ENCODE results near the gene ZNF524.

Gene ZNF524

DNA sequence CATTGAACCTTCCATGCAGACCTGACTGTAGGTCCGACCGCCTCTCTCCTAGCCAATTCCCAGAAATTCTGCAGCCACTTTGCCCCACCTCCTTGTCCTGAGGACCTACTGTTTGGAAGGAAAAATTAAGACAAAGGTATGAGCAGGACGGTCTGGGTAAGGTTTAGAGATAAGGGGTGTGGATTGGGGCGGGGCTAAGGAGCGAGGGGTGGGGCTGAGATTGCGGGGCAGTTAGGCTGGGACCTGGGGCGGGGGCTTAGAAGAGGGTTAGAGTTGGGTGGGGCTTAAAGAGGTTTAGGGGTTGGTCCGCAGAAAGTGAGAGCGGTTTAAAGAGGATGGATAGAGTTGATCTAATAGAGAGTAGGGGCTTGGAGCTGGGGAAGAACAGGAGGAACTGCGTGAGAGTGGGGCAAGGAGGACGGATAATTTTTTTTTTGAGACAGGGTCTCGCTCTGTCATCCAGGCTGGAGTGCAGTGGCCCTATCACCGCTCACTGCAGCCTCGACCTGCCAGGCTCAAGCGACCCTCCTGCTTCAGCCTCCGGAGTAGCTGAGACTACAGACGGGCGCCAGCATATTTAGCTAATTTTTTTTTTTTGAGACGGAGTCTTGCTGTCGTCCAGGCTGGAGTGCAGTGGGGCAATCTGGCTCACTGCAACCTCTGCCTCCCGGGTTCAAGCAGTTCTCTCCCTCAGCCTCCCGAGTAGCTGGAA is 3.6 kb downstream of the ZNF524 start:
- DNase-seq = no peak

- DNase-seq = peak; percentile 99
Measured at GRCh38 chr19:55605207-55605636, 5.1 kb downstream of the ZNF524 start.

DNA sequence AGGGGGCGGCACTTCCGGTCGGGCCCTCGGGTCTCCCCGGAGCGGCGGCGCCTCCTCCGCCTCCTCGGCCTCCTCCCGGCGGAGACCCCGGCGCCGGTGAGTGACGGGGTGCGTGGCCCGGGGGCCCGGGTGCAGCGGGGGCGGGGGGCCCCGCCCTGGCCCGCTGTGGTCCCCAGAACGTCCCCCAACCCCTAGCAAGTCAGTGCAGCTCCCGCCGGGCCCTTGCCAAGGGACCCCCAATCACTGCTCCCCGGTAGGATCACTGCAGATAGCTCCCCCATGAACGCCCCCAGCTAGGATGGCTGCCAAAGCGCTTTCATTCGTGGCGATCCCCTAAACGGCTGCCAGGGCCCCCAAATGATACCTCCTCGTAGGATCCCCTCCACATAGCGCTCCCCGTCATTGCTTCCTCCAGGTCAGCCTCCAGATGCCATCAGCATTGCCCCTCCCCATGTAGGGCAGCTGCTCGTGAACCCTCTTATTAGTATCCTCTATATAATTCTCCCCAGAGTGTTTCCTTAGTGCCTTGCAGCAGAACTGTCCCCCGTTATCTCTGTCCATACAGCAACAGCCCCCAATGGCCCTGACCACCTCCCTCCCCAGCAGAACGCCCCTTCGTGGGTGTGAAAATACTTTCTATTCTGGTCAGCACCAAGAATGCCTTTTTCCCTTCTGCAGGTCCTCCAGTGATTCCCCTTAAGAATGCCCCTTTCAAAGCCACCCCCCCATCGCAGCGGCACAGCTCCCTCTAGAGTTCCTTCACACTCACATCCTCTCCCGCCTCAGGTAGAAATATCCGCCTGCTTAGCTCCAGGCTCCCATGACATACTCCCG is 5.8 kb downstream of the ZNF524 start, which contains the start of gene ZNF865:
ZNF865 (plus strand) TSS at position 11 of the 834 bp plus-strand sequence. CDS start 7,972 bp downstream, outside the sequence.
- peak; percentile 71 for DNase-seq

DNA sequence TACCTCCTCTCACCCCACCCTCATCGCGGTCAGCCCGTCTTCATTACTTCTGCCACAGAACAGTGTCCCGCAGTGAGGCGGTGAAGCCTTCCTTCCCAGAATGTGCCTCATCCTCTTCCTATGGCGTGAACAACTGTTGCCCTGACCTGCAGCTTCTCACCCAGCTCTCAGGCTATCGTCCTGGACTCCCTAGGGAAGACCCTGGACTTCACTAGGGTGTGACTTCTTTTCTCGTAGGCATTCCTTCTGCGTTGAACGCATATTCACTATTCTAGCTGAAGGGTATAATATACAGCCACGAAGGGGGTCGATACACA is 6.3 kb downstream of the ZNF524 start:
- DNase-seq = no peak

GRCh38 chr19:55606817-55607216 is 6.7 kb downstream of the ZNF524 start:
- no peak for DNase-seq

DNA sequence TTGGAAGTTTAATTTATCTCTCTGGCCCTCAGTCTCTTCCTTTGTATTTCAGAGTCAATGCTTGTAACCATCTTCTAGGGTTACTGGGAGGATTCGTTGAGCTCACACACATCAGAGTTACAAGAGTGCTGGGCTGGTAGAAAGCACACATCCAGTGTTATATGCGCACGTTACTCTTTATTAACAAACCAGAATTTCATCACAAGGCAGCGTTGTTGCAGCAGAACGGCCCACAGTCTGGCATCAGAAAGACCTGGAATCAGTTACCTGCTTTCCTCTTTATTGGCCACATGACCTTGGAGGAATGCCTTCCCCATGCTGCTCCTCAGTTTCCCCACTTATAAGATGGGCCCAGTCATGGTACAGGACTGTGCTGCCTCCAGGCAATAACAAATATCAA is 9.2 kb downstream of the ZNF524 start:
- no peak for DNase-seq

- no peak for DNase-seq
Measured at GRCh38 chr19:55611300-55611982, 11.4 kb downstream of the ZNF524 start.

- DNase-seq = no peak
Measured at GRCh38 chr19:55611983-55612645, 12.0 kb downstream of the ZNF524 start.

DNA sequence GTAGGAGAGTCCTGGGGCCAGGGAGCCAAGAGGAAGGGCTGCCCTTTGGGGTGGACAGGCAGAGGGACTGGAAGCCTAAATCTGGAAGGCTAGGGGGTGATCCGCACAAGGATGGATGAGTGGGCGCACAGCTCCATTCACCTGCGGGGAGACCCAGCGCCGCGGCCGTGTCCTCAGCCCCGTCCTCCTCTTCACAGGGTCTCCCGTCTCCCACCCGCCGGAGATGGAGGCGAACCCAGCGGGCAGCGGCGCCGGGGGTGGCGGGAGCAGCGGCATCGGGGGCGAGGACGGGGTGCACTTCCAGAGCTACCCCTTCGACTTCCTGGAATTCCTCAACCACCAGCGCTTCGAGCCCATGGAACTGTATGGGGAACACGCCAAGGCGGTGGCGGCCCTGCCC is 13.3 kb downstream of the ZNF524 start:
- DNase-seq = no peak

DNA sequence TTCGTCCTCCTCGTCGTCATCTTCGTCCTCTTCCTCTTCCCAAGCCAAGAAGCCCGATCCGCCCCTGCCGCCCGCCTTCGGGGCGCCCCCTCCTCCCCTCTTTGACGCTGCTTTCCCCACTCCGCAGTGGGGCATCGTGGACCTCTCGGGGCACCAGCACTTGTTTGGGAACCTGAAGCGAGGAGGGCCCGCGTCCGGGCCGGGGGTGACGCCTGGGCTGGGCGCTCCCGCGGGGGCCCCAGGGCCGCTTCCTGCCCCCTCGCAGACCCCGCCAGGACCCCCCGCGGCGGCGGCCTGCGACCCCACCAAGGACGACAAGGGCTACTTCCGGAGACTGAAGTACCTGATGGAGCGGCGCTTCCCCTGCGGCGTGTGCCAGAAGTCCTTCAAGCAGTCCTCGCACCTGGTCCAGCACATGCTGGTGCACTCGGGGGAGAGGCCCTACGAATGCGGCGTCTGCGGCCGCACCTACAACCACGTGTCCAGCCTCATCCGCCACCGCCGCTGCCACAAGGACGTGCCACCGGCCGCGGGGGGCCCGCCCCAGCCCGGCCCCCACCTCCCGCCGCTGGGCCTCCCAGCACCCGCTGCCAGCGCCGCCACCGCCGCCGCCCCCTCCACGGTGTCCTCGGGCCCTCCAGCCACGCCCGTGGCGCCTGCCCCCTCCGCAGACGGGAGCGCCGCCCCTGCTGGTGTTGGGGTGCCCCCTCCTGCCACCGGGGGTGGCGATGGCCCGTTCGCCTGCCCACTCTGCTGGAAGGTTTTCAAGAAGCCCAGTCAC is 14.0 kb downstream of the ZNF524 start:
- no peak for DNase-seq

DNA sequence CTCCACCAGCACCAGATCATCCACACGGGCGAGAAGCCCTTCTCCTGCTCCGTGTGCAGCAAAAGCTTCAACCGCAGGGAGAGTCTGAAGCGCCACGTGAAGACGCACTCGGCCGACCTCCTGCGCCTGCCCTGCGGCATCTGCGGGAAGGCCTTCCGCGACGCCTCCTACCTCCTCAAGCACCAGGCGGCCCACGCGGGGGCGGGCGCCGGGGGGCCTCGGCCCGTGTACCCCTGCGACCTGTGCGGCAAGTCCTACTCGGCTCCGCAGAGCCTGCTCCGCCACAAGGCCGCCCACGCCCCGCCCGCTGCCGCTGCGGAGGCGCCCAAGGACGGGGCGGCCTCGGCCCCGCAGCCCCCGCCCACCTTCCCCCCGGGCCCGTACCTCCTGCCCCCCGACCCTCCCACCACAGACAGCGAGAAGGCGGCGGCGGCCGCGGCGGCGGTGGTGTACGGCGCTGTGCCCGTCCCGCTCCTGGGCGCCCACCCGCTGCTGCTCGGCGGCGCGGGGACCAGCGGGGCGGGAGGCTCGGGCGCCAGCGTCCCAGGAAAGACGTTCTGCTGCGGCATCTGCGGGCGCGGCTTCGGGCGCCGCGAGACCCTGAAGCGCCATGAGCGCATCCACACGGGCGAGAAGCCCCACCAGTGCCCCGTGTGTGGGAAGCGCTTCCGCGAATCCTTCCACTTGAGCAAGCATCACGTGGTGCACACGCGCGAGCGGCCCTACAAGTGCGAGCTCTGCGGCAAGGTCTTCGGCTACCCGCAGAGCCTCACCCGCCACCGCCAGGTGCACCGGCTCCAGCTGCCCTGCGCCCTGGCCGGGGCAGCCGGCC is 14.8 kb downstream of the ZNF524 start:
- DNase-seq = no peak

GRCh38 chr19:55615543-55616394 is 15.7 kb downstream of the ZNF524 start:
- DNase-seq = no peak

DNA sequence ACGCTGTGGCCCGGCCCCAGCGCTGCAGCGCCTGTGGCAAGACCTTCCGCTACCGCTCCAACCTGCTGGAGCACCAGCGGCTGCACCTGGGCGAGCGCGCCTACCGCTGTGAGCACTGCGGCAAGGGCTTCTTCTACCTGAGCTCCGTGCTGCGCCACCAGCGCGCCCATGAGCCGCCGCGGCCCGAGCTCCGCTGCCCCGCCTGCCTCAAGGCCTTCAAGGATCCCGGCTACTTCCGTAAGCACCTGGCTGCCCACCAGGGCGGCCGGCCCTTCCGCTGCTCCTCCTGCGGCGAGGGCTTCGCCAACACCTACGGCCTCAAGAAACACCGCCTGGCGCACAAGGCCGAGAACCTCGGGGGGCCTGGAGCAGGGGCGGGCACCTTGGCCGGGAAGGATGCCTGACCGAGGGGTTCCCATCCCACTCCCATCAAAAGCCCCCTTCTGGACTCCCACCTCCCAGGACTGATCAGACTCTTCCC is 16.3 kb downstream of the ZNF524 start:
- no peak for DNase-seq

GRCh38 chr19:55617426-55617825 is 17.3 kb downstream of the ZNF524 start:
- no peak for DNase-seq

DNA sequence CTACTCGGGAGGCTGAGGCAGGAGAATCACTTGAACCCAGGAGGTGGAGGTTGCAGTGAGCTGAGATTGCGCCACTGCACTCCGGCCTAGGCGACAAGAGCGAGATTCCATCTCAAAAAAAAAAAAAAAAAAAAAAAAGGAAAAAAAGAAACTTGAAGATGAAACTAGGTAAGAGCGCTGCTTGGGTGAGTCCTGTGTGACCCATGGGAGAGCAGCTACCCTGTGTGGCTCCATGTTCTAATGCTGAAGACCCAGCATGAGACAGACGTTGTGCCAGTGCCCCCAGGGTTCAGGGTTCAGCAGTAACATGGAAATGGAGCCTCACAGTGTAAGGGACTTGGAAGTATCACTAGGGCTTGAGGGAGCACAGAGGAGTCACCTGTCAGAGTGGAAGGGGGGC is 18.3 kb downstream of the ZNF524 start:
- DNase-seq = no peak

GRCh38 chr19:55619286-55619685 is 19.2 kb downstream of the ZNF524 start:
- no peak for DNase-seq

DNA sequence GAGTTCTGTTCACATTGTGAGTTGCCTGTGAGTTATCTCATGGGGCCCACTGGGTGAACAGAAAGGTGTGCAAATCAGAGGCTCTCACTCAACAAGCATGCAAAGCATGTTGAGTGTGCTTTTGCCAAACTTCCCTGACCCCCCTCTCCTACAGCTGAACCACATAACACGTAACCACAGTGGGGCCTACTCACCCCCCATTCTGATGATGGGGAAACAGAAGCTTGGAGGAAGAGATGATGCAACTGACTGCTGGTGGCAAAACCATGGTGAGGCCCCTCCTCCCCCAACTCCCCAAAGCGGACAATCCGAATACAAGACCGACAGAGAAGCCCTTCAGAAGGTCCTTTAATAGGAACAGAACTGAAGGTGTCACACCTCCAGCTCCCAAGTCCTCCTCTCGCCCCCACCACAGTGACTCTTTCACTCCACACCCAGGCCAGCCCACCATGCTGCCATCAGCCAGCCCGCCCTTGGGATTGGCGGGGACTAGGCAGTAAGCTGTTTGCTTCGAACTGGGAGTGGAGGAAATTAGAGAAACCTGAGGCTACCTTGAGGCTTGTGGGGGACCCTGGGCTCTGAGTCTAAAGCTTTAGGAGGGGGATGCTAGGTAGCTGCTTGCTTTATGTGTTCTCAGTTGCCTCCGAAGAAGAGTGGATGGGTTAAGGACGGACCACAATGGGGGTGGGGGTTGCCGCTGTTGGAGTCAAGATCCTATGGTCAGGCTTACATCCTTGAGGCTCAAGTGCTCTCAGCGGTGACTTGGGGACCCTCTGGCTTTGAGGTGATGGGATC is 20.5 kb downstream of the ZNF524 start:
- no peak for DNase-seq

DNA sequence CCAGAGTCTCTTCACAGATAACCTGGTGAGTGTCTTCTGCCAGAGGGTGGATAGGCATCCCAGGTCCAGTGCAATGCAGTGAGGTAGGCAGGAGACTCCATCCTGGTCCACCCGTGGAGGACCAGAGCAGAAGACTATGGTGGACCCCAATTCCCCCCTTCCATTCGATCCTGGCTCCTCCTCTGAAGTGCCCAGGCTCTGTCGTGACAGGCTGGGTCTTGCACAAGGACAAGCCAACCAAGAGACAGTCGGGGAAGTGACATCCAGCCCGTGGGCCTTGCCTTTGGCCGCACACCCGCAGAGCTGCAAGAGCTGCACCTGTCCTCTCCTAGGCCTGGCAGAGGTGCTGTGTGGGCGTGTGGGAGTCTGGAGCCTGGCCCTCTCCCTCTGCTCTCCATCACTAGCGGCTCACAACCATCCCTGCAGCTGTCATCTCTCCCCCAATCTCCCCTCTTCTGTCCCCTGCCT is 21.2 kb downstream of the ZNF524 start:
- DNase-seq = no peak

DNA sequence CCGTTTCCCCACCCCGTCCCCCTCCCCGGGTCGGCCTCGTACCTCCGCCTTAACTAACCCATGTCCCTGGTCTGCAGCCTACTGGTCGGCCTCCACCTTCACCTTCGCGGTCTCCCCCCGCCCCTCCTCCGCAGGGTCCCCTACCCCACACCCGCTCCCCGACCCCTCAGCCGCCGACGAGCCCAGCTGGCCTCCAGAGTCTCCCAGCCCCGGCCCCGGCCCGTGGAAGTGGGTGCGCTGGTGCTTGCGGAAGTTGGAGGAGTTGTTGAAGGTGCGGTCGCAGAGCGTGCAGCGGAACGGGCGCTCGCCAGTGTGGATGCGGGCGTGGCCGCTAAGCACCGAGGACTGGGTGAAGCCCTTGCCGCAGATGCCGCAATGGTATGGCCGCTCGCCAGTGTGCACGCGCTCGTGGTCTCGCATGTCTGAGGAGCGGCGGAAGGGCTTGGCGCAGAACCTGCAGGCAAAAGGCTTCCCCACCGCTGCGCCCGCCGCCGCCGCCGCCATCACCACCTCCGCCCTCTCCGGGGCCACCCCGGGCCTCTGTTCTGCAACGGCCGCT is 21.7 kb downstream of the ZNF524 start:
- no peak for DNase-seq
